Measurements from ENCODE around the gene HOMER1. TPM values are rescaled to one million over a fixed set of nuclear protein-coding genes. Genes with fewer than 3 reads are reported as not detected.

The HOMER1 gene
- polyA plus RNA-seq, 3 donors, result 0.03 to 0.62 (median 0.04) TPM

- no peaks in the 10 kb centered on the region for H3K4me1 Mint-ChIP-seq
- no peaks in the 10 kb centered on the region for H4K20me1 ChIP-seq (ENCODE audit: insufficient read depth, low read length)
- intact Hi-C loops (cut with micrococcal nuclease), result no loop called here
- no peak for TF ChIP-seq CTCF (IDR thresholded peaks at IDR 0.05)
- H3K4me3 Mint-ChIP-seq, result no peak overlapping the region
- no peaks in the 10 kb centered on the region for H3K4me1 ChIP-seq (ENCODE audit: control insufficient read depth in 1 of 2, insufficient read depth in 2 of 2, low read length in 2 of 2)
- no peak overlapping the region for H3K4me3 ChIP-seq (replicated peaks in 1 of 3; ENCODE audit: low read depth in 2 of 3, low read length in 3 of 3)
- H3K9ac ChIP-seq (ENCODE audit: insufficient read depth, low read length, poor library complexity, severe bottlenecking), result no peak overlapping the region
- no peaks in the 10 kb centered on the region for H3K79me2 ChIP-seq (ENCODE audit: insufficient read depth, low read length)
- peaks cover 0 to 4% (median 0%) of the 10 kb centered on the region in 7 donors for H3K9me3 Mint-ChIP-seq
- no peaks in the 10 kb centered on the region for H3K27me3 ChIP-seq (ENCODE audit: control insufficient read depth in 2 of 2, insufficient read depth in 2 of 2, low read length in 2 of 2)
- no peak overlapping the region for H2AFZ ChIP-seq (ENCODE audit: insufficient read depth, low read depth, low read length, poor library complexity, severe bottlenecking)
- DNase-seq, result no peak
- H3K4me2 ChIP-seq (replicated peaks; ENCODE audit: extremely low read depth, low read length, poor library complexity, severe bottlenecking), result no peak overlapping the region
- peaks cover 1 to 7% (median 1%) of the 10 kb centered on the region in 3 donors for H3K27me3 Mint-ChIP-seq (ENCODE audit: low read depth in 3 of 3)
- no peak overlapping the region for H3K27ac ChIP-seq (ENCODE audit: low read depth in 1 of 2, low read length in 2 of 2)
- H3K9me3 ChIP-seq (replicated peaks in 1 of 2; ENCODE audit: control insufficient read depth in 1 of 2, insufficient read depth in 1 of 2, low read length in 2 of 2), result no peaks in the 10 kb centered on the region
- no peak overlapping the region for H3K27ac Mint-ChIP-seq
- no peaks in the 10 kb centered on the region for H3K36me3 Mint-ChIP-seq
- H3K36me3 ChIP-seq (replicated peaks in 1 of 2; ENCODE audit: control insufficient read depth in 1 of 2, insufficient read depth in 2 of 2, low read length in 2 of 2), result no peaks in the 10 kb centered on the region
Measured at GRCh38 chr5:79430196-79430595, 83.7 kb downstream of the HOMER1 start.

DNA sequence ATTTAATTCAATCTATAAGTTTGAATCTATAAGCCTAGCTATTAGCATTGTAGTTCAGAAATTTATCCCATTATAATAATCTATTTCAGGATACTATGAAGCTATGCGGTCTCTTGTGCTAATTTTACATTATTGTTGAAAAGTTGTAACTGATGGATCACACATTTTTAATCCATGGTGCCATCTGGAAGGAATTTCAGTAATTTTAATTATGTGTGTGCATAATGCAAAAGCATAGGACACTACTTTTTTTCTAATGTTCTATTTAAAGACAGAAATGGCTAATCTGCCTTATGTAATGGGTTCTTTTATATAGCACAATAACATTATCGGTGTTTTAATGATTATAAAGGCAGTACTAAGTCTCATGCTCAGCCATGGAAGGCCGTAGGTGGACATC is 90.6 kb downstream of the HOMER1 start:
- Histone ChIP-seq H4K20me1 (ENCODE audit: insufficient read depth, low read length) (no peaks in the 10 kb centered on the region), H3K27me3 (ENCODE audit: control insufficient read depth in 2 of 2, insufficient read depth in 2 of 2, low read length in 2 of 2) (no peaks in the 10 kb centered on the region), H3K36me3 (replicated peaks in 1 of 2; ENCODE audit: control insufficient read depth in 1 of 2, insufficient read depth in 2 of 2, low read length in 2 of 2) (no peaks in the 10 kb centered on the region), H3K9me3 (replicated peaks in 1 of 2; ENCODE audit: control insufficient read depth in 1 of 2, insufficient read depth in 1 of 2, low read length in 2 of 2) (no peaks in the 10 kb centered on the region), H3K79me2 (ENCODE audit: insufficient read depth, low read length) (no peaks in the 10 kb centered on the region), H2AFZ (ENCODE audit: insufficient read depth, low read depth, low read length, poor library complexity, severe bottlenecking) (no peak overlapping the region), H3K4me3 (replicated peaks in 1 of 3; ENCODE audit: low read depth in 2 of 3, low read length in 3 of 3) (no peak overlapping the region), H3K4me2 (replicated peaks; ENCODE audit: extremely low read depth, low read length, poor library complexity, severe bottlenecking) (no peak overlapping the region), H3K9ac (ENCODE audit: insufficient read depth, low read length, poor library complexity, severe bottlenecking) (no peak overlapping the region), H3K27ac (ENCODE audit: low read depth in 1 of 2, low read length in 2 of 2) (no peak overlapping the region), H3K4me1 (ENCODE audit: control insufficient read depth in 1 of 2, insufficient read depth in 2 of 2, low read length in 2 of 2) (no peaks in the 10 kb centered on the region)
- Mint-ChIP-seq H3K4me1 (no peaks in the 10 kb centered on the region), H3K36me3 (no peaks in the 10 kb centered on the region), H3K27me3 (ENCODE audit: low read depth in 3 of 3) (peaks cover 0 to 1% (median 0%) of the 10 kb centered on the region in 3 donors), H3K4me3 (no peak overlapping the region), H3K27ac (no peak overlapping the region), H3K9me3 (peaks cover 0 to 4% (median 0%) of the 10 kb centered on the region in 7 donors)
- intact Hi-C loops (cut with micrococcal nuclease), result no loop called here
- WGBS (ENCODE audit: insufficient coverage), result no CpG with 5 or more reads among the region's 3 CpGs
- no peak for DNase-seq
- TF ChIP-seq CTCF (IDR thresholded peaks at IDR 0.05), result no peak

All from CD14-positive monocyte (primary cell).